ENCODE results near the gene POM121L2.

Gene POM121L2

DNA sequence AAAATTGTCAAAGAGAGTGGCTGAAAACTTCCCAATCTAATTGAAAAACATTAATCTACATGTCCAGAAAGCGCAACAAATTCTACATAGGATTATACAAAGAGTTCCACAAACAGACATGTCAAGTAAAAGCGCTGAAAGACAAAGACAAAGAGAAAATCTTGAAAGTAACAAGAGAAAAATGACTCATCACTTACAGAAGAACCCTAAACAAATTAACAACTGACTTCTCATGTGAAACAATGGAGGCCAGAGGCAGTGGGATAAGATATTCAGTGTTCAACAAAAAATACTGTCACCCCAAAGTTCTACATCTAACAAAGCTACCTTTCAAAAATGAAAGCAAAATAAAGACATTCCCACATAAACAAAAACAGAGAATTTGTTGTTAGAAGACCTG is 2.0 kb upstream of the POM121L2 start:
- H3K4me3 ChIP-seq (ENCODE audit: low read depth, low read length), result no peak overlapping the region
- H3K9ac ChIP-seq (ENCODE audit: low read depth, low read length), result no peak overlapping the region
- H3K9me3 ChIP-seq (ENCODE audit: control insufficient read depth, insufficient read depth, low read length), result no peaks in the 10 kb centered on the region
- H3K27me3 ChIP-seq (ENCODE audit: control insufficient read depth, insufficient read depth, low read length), result peaks cover 46% of the 10 kb centered on the region
- H3K36me3 ChIP-seq (ENCODE audit: control insufficient read depth, insufficient read depth, low read length), result no peaks in the 10 kb centered on the region
- H3K4me1 ChIP-seq (ENCODE audit: control insufficient read depth, insufficient read depth, low read length), result no peaks in the 10 kb centered on the region

DNA sequence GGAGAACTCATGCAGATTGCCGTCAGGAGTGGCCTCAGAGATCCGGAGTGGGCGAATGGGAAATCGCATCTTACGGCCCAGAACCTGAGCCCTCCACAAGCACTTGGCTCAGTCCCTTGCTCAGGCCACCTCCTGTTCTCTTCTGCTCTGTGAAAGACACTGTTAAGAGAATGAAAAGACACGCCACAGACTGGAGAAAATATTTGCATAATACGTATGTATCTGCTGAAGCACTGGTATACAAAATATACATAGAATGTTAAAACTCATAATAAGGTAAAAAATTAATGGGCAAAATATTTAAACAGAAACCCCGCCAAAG is 838 bp upstream of the POM121L2 start:
- peaks cover 56% of the 10 kb centered on the region for H3K27me3 ChIP-seq (ENCODE audit: control insufficient read depth, insufficient read depth, low read length)
- H3K4me3 ChIP-seq (ENCODE audit: low read depth, low read length), result peak overlapping the region; percentile 23
- no peaks in the 10 kb centered on the region for H3K36me3 ChIP-seq (ENCODE audit: control insufficient read depth, insufficient read depth, low read length)
- no peaks in the 10 kb centered on the region for H3K9me3 ChIP-seq (ENCODE audit: control insufficient read depth, insufficient read depth, low read length)
- H3K4me1 ChIP-seq (ENCODE audit: control insufficient read depth, insufficient read depth, low read length), result no peaks in the 10 kb centered on the region
- no peak overlapping the region for H3K9ac ChIP-seq (ENCODE audit: low read depth, low read length)

DNA sequence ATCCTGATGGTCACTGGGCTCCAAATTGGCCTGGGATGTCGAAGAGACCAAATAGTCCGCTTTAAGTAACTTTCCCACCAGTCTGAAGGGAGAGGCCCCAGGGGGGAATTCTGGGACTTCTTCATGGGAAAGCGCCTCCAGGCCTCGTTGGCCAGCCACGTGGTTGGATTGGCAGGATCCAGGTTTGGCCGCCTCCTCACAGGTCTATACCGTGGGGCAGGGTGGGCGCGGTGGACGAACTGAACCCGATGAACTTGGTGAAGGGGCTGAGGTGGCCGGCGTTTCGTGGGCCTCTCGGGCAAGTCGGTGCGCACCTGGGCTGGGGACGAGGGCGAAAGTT is 297 bp downstream of the POM121L2 start:
- Histone ChIP-seq H3K4me3 (ENCODE audit: low read depth, low read length) (peak overlapping the region; percentile 82), H3K9ac (ENCODE audit: low read depth, low read length) (no peak overlapping the region), H3K36me3 (ENCODE audit: control insufficient read depth, insufficient read depth, low read length) (no peaks in the 10 kb centered on the region), H3K27me3 (ENCODE audit: control insufficient read depth, insufficient read depth, low read length) (peaks cover 64% of the 10 kb centered on the region), H3K9me3 (ENCODE audit: control insufficient read depth, insufficient read depth, low read length) (no peaks in the 10 kb centered on the region), H3K4me1 (ENCODE audit: control insufficient read depth, insufficient read depth, low read length) (no peaks in the 10 kb centered on the region)

DNA sequence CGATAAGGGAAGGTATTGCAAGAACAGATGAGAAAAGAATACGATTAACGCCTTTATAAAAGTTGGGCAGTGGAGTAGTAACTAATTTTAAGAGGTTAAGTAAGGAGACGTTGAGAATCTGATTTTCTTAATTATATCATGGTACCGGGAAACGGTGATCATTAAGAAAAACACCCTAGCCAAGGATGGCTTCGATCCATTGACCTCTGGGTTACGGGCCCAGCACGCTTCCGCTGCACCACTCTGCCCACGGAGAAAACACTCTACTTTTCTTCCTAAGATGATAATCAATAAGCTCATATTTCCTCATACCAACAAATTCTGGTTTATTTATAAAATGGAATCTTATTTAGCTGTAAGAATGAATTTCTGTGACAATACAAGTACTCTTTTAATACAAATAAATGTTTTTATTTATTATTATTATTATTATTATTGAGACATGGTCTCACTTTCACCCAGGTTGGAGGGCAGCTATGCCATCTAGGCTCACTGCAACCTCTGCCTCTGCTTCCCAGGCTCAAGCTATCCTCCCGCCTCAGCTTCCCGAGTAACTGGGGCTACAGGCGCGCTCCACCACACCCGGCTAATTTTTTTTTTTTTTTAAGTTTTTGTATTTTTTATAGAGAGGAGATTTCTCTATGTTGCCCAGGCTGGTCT is 8.3 kb downstream of the POM121L2 start:
- H3K9me3 ChIP-seq (ENCODE audit: control insufficient read depth, insufficient read depth, low read length), result no peaks in the 10 kb centered on the region
- H3K9ac ChIP-seq (ENCODE audit: low read depth, low read length), result no peak overlapping the region
- H3K27me3 ChIP-seq (ENCODE audit: control insufficient read depth, insufficient read depth, low read length), result peaks cover 18% of the 10 kb centered on the region
- no peak overlapping the region for H3K4me3 ChIP-seq (ENCODE audit: low read depth, low read length)
- H3K4me1 ChIP-seq (ENCODE audit: control insufficient read depth, insufficient read depth, low read length), result no peaks in the 10 kb centered on the region
- no peaks in the 10 kb centered on the region for H3K36me3 ChIP-seq (ENCODE audit: control insufficient read depth, insufficient read depth, low read length)

DNA sequence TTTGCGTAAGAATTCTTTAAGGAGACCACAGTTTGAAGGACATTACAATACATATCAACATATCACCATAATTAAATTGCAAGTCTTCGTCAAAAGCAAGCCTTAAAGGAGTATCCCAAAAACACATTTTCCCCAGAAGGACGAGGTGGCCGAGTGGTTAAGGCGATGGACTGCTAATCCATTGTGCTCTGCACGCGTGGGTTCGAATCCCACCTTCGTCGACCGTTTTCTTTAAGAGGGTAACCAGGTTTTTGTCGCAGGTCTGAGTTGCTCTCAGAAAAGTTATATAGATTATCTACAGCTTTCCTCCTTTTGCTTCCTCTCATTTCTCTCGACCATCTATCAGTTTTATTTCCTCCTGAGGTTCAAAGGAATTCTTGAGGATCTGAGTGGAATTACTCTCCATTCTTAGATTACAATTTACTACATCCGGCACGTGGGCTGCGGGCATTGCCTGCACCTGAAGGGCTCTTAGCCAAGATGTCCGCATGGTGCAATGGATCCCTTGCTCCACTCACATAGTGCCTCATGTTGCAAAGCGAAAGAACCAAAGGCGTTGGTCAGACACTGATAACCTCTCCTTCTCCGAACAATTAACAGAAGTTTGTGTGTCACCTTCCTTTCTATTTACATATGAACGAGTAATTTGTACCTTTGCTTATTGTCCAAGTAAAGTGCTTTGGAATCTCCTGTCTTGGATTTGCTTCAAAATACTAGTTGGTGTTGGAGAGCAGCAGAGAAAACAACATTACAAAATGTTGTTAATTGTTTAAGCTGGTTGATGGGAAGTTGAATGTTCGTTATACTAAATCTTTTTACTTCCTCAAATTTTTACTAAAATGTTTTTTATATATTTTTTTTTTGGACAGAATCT is 14.0 kb downstream of the POM121L2 start:
- Histone ChIP-seq H3K9ac (ENCODE audit: low read depth, low read length) (no peak overlapping the region), H3K27me3 (ENCODE audit: control insufficient read depth, insufficient read depth, low read length) (peaks cover 23% of the 10 kb centered on the region)

DNA sequence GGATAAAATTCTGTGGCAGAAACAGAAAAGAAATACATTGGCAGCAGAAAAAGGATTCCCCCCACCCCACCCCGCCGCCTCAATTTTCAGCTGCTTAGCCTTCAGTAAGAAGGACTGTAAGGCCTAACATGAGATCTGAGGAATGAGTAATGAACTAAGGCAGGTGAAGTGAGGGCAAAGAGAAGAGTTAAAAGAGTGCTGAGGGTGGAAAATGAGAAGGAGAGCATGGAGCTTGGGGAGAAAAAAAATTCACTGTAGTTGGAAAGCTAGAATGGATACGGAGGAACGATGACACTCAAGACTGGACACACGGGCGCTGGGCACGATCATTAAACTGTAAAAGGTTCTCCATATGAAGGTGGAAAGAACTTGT is 14.6 kb downstream of the POM121L2 start:
- H3K9ac ChIP-seq (ENCODE audit: low read depth, low read length), result no peak overlapping the region
- no peaks in the 10 kb centered on the region for H3K9me3 ChIP-seq (ENCODE audit: control insufficient read depth, insufficient read depth, low read length)
- H3K36me3 ChIP-seq (ENCODE audit: control insufficient read depth, insufficient read depth, low read length), result no peaks in the 10 kb centered on the region
- H3K27me3 ChIP-seq (ENCODE audit: control insufficient read depth, insufficient read depth, low read length), result peaks cover 28% of the 10 kb centered on the region
- peaks cover 3% of the 10 kb centered on the region for H3K4me1 ChIP-seq (ENCODE audit: control insufficient read depth, insufficient read depth, low read length)
- peak overlapping the region; percentile 61 for H3K4me3 ChIP-seq (ENCODE audit: low read depth, low read length)

More for the DNA sequence above, 14.0 kb downstream of the POM121L2 start:
- H3K4me3 ChIP-seq (ENCODE audit: low read depth, low read length), result peak overlapping the region; percentile 61
- H3K36me3 ChIP-seq (ENCODE audit: control insufficient read depth, insufficient read depth, low read length), result no peaks in the 10 kb centered on the region
- peaks cover 3% of the 10 kb centered on the region for H3K4me1 ChIP-seq (ENCODE audit: control insufficient read depth, insufficient read depth, low read length)
- H3K9me3 ChIP-seq (ENCODE audit: control insufficient read depth, insufficient read depth, low read length), result no peaks in the 10 kb centered on the region

DNA sequence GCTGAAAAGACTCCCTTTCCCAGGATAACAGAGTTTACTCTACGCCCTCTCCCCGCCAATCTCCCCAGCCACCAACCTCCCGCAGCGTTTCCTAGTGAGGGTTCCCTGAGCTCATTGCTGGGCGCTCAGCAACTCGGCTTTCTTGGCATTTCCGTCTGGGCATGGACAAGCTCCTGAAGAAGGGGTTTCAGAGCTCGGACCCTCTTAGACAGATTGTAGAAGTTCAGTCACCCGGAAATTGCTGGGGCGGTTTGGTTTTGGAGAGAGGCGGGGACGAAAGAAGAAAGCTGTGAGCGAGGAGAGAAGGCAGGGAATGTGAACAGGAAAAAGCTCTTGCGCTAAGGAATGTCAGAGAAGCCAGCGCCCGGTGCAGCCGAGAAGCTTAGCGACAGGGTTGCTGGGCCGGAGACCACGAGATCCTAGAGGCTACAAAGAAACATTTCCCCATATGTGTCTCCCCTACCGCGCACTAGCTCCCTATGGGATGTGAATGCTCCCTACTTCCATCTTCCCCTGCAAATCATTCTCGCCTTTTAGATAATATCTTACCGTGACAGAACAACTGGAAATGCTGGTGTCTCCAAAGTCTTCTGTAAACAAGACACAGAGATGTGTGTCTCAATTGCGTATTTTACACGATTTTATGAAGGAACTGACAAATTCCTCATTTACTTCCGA is 15.8 kb downstream of the POM121L2 start:
- peaks cover 3% of the 10 kb centered on the region for H3K4me1 ChIP-seq (ENCODE audit: control insufficient read depth, insufficient read depth, low read length)
- H3K4me3 ChIP-seq (ENCODE audit: low read depth, low read length), result peak overlapping the region; percentile 61
- no peaks in the 10 kb centered on the region for H3K9me3 ChIP-seq (ENCODE audit: control insufficient read depth, insufficient read depth, low read length)
- H3K27me3 ChIP-seq (ENCODE audit: control insufficient read depth, insufficient read depth, low read length), result peaks cover 40% of the 10 kb centered on the region
- H3K9ac ChIP-seq (ENCODE audit: low read depth, low read length), result no peak overlapping the region
- H3K36me3 ChIP-seq (ENCODE audit: control insufficient read depth, insufficient read depth, low read length), result no peaks in the 10 kb centered on the region

DNA sequence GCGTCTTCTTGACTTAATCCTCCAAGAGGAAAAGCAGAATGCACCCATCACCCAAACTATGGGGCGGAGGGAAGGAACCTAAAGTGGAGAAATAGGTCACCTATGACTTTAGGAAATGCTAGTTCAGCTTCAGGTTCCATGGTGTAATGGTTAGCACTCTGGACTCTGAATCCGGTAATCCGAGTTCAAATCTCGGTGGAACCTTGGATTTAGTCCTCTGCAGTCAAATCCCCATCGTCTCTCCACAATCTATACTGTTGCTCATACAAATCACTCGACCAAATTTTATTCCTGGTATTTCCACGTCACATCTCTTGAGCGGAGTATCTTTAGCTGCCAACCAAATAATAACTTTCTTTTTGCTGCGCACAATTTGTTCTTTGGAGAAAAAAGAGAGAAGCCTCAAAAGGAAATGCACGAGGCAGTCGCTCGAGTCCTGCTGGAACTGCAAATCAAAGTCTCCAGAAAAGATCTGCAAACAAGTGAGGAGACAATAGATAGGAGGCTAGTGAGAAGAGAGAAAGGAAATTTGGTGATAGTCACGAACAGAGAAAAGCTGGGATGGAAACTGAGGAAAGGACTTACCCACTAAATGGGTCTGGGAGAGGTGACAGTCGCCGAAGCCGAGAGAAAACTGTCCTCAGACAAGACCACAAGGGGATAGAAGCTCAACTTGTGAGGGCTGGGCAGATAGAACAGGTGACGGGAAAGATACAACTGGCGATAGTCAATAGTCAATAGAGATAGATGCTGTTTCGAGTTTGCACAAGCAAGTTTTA is 16.6 kb downstream of the POM121L2 start:
- Histone ChIP-seq H3K27me3 (ENCODE audit: control insufficient read depth, insufficient read depth, low read length) (peaks cover 47% of the 10 kb centered on the region), H3K9ac (ENCODE audit: low read depth, low read length) (no peak overlapping the region), H3K9me3 (ENCODE audit: control insufficient read depth, insufficient read depth, low read length) (no peaks in the 10 kb centered on the region), H3K36me3 (ENCODE audit: control insufficient read depth, insufficient read depth, low read length) (no peaks in the 10 kb centered on the region), H3K4me3 (ENCODE audit: low read depth, low read length) (peak overlapping the region; percentile 61), H3K4me1 (ENCODE audit: control insufficient read depth, insufficient read depth, low read length) (peaks cover 3% of the 10 kb centered on the region)

DNA sequence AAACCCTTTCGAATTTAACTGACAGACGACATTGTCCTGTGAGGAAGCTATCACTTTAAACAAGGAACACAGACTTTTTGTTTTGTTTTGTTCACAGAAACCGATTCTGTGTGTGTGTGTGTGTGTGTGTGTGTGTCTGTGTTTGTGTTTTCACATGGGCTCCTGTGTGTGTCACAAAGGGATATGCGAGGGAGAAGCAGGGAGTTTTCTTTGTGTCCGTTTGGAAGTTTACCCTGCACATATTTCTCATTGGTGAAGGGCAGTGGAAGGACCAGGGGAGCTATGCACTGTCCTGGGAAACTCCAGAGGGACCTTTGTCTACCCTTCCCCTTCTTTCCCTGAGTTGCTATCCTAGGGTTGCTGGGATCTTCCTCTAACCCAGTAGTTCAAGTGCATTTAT is 17.7 kb downstream of the POM121L2 start:
- peak overlapping the region; percentile 21 for H3K4me3 ChIP-seq (ENCODE audit: low read depth, low read length)
- H3K27me3 ChIP-seq (ENCODE audit: control insufficient read depth, insufficient read depth, low read length), result peaks cover 58% of the 10 kb centered on the region
- no peaks in the 10 kb centered on the region for H3K9me3 ChIP-seq (ENCODE audit: control insufficient read depth, insufficient read depth, low read length)
- H3K9ac ChIP-seq (ENCODE audit: low read depth, low read length), result no peak overlapping the region
- peaks cover 3% of the 10 kb centered on the region for H3K4me1 ChIP-seq (ENCODE audit: control insufficient read depth, insufficient read depth, low read length)
- H3K36me3 ChIP-seq (ENCODE audit: control insufficient read depth, insufficient read depth, low read length), result no peaks in the 10 kb centered on the region

DNA sequence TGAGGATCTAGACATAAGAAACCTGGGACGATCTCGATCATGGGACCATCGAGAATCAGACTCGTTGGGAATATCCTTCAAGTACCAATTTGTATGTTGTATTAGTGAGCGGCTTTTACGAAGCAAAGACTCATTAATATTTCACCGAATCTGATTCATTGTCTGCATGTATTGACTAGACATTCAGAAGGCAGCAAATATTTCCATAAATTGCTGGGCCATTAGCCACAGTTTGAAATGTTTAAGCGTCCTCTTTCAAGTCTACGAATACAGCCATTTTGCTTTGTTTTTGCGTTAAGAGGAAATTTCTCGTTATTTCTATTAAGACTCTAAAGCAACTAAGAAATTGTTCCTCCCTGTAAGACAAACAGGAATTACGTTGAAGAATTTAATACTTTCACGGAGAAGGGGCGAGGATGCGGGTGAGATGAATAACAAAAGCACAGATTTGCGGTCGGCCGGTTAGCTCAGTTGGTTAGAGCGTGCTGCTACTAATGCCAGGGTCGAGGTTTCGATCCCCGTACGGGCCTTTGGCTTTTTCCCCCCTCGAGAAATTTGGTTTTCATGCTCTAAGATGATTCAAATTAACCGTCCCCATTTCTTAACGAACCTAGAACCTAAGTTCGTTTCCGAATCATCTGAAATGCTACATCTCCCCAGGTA is 18.5 kb downstream of the POM121L2 start:
- H3K36me3 ChIP-seq (ENCODE audit: control insufficient read depth, insufficient read depth, low read length), result no peaks in the 10 kb centered on the region
- peaks cover 67% of the 10 kb centered on the region for H3K27me3 ChIP-seq (ENCODE audit: control insufficient read depth, insufficient read depth, low read length)
- peaks cover 3% of the 10 kb centered on the region for H3K4me1 ChIP-seq (ENCODE audit: control insufficient read depth, insufficient read depth, low read length)
- peak overlapping the region; percentile 48 for H3K4me3 ChIP-seq (ENCODE audit: low read depth, low read length)
- H3K9me3 ChIP-seq (ENCODE audit: control insufficient read depth, insufficient read depth, low read length), result no peaks in the 10 kb centered on the region
- no peak overlapping the region for H3K9ac ChIP-seq (ENCODE audit: low read depth, low read length)

DNA sequence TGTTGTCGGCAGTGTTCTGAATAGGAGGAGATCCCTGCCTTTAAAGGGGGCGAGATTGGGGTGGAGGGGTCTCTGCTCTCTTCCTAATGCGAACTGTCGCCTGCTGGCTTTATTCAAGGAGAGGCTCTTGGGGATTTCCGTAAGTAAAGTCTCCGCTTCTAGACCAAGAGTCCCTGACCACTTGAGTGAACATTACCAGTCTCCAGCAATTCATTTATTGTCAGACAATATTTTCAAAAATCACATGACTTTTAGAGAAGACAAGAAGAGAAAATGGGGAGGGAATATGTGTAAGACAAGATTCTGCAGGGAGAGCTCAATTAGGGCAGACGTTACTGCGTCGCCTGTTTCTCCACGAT is 21.2 kb downstream of the POM121L2 start:
- Histone ChIP-seq H3K4me1 (ENCODE audit: control insufficient read depth, insufficient read depth, low read length) (peaks cover 6% of the 10 kb centered on the region), H3K4me3 (ENCODE audit: low read depth, low read length) (peak overlapping the region; percentile 77), H3K36me3 (ENCODE audit: control insufficient read depth, insufficient read depth, low read length) (no peaks in the 10 kb centered on the region), H3K9ac (ENCODE audit: low read depth, low read length) (no peak overlapping the region), H3K9me3 (ENCODE audit: control insufficient read depth, insufficient read depth, low read length) (no peaks in the 10 kb centered on the region), H3K27me3 (ENCODE audit: control insufficient read depth, insufficient read depth, low read length) (peaks cover 82% of the 10 kb centered on the region)
